ENCODE measurements around the gene CEMP1. TPM values are rescaled to one million over a fixed set of nuclear protein-coding genes. Genes with fewer than 3 reads are reported as not detected.
A peak's percentile ranks its signal among the peaks of the same experiment; 100 is the strongest.

CEMP1 gene
- polyA plus RNA-seq, 3 donors from 2014 or later: 0.90 to 3.0 (median 3.0) TPM

DNA sequence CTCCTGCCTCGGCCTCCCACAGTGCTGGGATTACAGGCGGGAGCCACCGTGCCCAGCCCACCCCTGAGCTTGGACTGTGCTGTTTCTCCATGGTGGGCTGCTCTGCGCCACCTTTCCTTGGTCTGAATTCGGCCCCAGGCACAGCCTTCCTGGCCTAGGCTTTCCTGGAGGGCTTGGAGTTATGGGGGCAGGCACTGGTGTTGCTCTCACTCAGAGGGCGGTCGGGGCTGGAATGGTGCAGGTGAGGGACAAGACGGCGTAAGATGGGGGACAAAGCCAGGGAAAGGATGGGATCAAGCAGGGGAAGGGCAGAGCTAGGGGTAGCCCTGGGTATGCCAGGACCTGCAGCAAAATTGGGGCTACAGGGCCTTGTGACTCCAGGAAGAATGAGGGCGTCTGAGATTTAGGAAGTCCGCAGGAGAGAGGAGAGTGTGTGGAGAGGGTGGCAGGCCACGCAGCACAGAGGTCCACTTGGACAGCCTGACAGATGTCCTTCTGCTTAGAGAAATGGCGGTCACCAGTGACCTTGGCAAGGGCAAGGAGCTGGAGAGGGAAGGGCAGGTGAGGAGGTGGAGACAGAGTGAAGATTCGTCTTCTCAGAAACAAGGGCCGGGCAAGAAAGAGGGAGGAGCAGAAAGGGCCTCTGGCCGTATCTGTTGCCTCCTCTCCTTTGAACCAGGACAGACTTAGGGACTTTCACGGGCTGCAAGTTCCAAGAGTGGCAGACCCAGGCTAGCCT is 19.0 kb downstream of the CEMP1 start:
- peaks cover 50 to 53% of the 10 kb centered on the region in 2 donors for H3K4me1 Mint-ChIP-seq
- H3K36me3 Mint-ChIP-seq: peaks cover 0 to 6% (median 0%) of the 10 kb centered on the region in 3 donors
- peaks cover 23 to 33% (median 28%) of the 10 kb centered on the region in 3 donors for H3K27me3 Mint-ChIP-seq (ENCODE audit: low read depth in 3 of 3)
- H3K9me3 Mint-ChIP-seq: no peaks in the 10 kb centered on the region
- no peak for DNase-seq
- H3K4me3 Mint-ChIP-seq: peak overlapping the region; percentile 82 to 91 (median 89)
- peak overlapping the region in 5 of 6 donors; percentile 87 to 94 (median 92) for H3K27ac Mint-ChIP-seq

- Mint-ChIP-seq H3K4me1 (peaks cover 41 to 46% of the 10 kb centered on the region in 2 donors), H3K27ac (peak overlapping the region in 2 of 6 donors; percentile 28 to 35), H3K36me3 (no peaks in the 10 kb centered on the region), H3K4me3 (peak overlapping the region in 1 of 5 donors; percentile 13), H3K27me3 (ENCODE audit: low read depth in 3 of 3) (peaks cover 22 to 31% (median 23%) of the 10 kb centered on the region in 3 donors), H3K9me3 (no peaks in the 10 kb centered on the region)
- DNase-seq: no peak
These were observed 19.9 kb downstream of the CEMP1 start for GRCh38 chr16:2511128-2511800.

DNA sequence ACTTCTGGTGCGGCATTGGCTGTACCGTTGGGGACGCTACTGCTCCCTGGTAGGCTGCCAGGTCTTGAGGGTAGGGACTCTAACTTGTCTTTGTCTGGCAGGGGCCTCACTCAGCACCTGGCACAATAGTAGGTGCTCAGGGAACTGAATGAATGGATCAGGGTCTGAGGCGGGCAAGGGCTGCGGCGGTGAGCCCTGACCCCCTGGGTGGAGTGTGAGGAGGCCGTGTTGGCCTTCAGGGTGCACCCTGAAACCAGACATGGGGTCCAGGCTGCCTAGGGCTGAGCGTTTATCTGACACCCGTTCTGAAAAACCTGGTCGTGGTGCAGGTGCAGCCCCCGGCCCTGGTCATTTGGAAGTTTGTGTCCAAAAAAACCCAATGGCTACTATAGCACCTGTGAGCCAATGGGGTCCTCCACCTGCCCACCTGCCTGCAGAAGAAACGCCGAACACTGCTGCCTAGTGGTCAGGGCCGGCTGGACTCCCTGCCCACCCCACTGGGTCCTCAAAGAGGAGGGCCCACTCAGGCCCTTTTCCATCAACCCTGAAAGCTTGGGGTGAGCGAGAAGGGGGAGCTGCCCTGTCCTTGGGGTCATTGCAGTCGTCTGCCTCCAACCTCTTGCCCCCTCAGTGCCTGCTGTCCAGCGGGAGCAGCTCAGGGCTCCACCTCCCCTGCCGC is 22.3 kb downstream of the CEMP1 start:
- Mint-ChIP-seq H3K9me3 (no peaks in the 10 kb centered on the region), H3K36me3 (no peaks in the 10 kb centered on the region), H3K27ac (peak overlapping the region in 2 of 6 donors; percentile 10 to 84), H3K4me1 (peaks cover 24 to 29% of the 10 kb centered on the region in 2 donors), H3K4me3 (no peak overlapping the region), H3K27me3 (ENCODE audit: low read depth in 3 of 3) (peaks cover 7 to 19% (median 13%) of the 10 kb centered on the region in 3 donors)
- DNase-seq: no peak

DNA sequence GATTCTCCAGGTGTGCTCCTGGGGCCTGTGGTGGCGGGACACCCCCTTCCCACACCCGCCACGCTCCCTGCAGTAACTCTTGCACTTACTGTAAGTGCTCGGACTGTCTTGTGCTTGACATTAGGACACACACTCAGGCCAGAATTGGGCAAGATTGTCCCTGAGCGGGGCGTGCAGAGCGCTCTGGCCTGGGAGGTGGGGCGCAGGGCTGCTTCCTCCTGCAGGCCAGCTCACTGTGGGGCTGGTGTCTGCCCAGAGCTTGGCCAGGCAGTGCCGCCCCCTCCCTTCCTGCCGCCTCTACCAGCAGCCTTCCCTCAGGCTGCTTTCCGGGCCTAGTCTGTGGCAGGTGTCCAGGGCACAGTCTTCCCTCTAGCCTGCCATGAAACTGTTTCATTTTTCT is 23.5 kb downstream of the CEMP1 start:
- peaks cover 16 to 21% of the 10 kb centered on the region in 2 donors for H3K4me1 Mint-ChIP-seq
- H3K27me3 Mint-ChIP-seq (ENCODE audit: low read depth in 3 of 3): peaks cover 2 to 11% (median 4%) of the 10 kb centered on the region in 3 donors
- H3K9me3 Mint-ChIP-seq: no peaks in the 10 kb centered on the region
- H3K4me3 Mint-ChIP-seq: no peak overlapping the region
- DNase-seq: no peak
- peak overlapping the region in 3 of 6 donors; percentile 22 to 55 (median 48) for H3K27ac Mint-ChIP-seq
- H3K36me3 Mint-ChIP-seq: no peaks in the 10 kb centered on the region

- DNase-seq: no peak
- Mint-ChIP-seq H3K27me3 (ENCODE audit: low read depth in 3 of 3) (peaks cover 1 to 10% (median 4%) of the 10 kb centered on the region in 3 donors), H3K36me3 (no peaks in the 10 kb centered on the region), H3K4me3 (no peak overlapping the region), H3K9me3 (no peaks in the 10 kb centered on the region), H3K4me1 (peaks cover 11 to 17% of the 10 kb centered on the region in 2 donors), H3K27ac (peak overlapping the region in 1 of 6 donors; percentile 53)
These were observed 24.1 kb downstream of the CEMP1 start for GRCh38 chr16:2507052-2507659.

DNA sequence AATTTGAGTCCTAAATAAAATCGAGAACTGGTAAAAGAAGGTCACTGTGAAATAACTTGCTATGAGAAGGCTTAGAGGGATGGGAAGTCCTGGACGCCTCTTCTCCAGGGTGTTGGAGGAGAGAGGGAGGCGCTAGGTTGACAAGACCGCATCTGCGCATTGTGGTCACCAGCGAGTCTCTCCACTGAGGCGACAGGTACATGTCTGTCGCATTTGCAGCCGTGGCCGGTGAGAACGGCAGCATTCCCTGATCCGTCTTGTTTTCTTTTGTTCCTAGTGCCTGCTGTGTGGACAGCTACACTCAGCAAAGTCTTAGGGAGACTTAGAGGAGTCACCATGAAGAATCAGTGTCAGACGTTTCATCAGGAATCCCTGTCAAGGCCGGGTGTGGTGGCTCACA is 25.5 kb downstream of the CEMP1 start:
- no peak for DNase-seq
- Mint-ChIP-seq H3K36me3 (no peaks in the 10 kb centered on the region), H3K4me3 (no peak overlapping the region), H3K4me1 (peaks cover 8 to 15% of the 10 kb centered on the region in 2 donors), H3K9me3 (no peaks in the 10 kb centered on the region), H3K27ac (no peak overlapping the region), H3K27me3 (ENCODE audit: low read depth in 3 of 3) (peaks cover 0 to 8% (median 2%) of the 10 kb centered on the region in 3 donors)

- Mint-ChIP-seq H3K9me3 (no peaks in the 10 kb centered on the region), H3K27me3 (ENCODE audit: low read depth in 3 of 3) (peaks cover 0 to 5% (median 0%) of the 10 kb centered on the region in 3 donors), H3K4me1 (peaks cover 0 to 2% of the 10 kb centered on the region in 2 donors), H3K36me3 (peaks cover 3 to 6% (median 6%) of the 10 kb centered on the region in 3 donors), H3K4me3 (no peak overlapping the region), H3K27ac (no peak overlapping the region)
- DNase-seq: no peak
These were observed 29.0 kb downstream of the CEMP1 start for GRCh38 chr16:2501946-2502895.

- Mint-ChIP-seq H3K36me3 (peaks cover 3 to 6% (median 6%) of the 10 kb centered on the region in 3 donors), H3K27me3 (ENCODE audit: low read depth in 3 of 3) (peaks cover 0 to 5% (median 0%) of the 10 kb centered on the region in 3 donors), H3K4me1 (no peaks in the 10 kb centered on the region), H3K27ac (no peak overlapping the region), H3K9me3 (no peaks in the 10 kb centered on the region), H3K4me3 (no peak overlapping the region)
- peak; percentile 73 to 80 (median 75) for DNase-seq
These were observed 30.1 kb downstream of the CEMP1 start for GRCh38 chr16:2500918-2501750.

DNA sequence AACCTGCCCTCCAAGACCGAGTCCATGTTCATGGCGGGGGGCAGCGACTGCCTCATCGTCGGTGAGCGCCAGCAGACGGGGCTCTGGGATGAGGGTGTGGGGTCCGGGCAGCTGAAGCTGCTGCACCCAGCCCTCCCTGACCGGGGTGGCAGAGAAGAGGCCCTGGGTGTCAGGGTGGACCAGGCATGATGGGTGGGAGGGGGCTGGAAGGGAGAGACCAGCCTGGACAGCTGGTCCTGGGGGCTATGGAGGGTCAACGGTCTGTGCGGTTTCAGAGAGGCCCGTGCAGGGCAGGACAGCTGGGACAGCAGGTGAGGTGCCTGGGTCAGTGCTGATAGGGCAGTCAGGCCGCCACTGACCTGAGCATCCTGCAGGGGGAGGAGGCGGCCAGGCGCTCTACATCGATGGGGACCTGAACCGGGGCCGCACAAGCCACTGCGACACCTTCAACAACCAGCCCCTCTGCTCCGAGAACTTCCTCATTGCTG is 30.7 kb downstream of the CEMP1 start:
- no peak for DNase-seq
- no peaks in the 10 kb centered on the region for H3K4me1 Mint-ChIP-seq
- H3K36me3 Mint-ChIP-seq: peaks cover 3 to 6% (median 6%) of the 10 kb centered on the region in 3 donors
- peaks cover 0 to 1% (median 0%) of the 10 kb centered on the region in 3 donors for H3K27me3 Mint-ChIP-seq (ENCODE audit: low read depth in 3 of 3)
- peak overlapping the region in 1 of 6 donors; percentile 64 for H3K27ac Mint-ChIP-seq
- no peaks in the 10 kb centered on the region for H3K9me3 Mint-ChIP-seq
- no peak overlapping the region for H3K4me3 Mint-ChIP-seq

DNA sequence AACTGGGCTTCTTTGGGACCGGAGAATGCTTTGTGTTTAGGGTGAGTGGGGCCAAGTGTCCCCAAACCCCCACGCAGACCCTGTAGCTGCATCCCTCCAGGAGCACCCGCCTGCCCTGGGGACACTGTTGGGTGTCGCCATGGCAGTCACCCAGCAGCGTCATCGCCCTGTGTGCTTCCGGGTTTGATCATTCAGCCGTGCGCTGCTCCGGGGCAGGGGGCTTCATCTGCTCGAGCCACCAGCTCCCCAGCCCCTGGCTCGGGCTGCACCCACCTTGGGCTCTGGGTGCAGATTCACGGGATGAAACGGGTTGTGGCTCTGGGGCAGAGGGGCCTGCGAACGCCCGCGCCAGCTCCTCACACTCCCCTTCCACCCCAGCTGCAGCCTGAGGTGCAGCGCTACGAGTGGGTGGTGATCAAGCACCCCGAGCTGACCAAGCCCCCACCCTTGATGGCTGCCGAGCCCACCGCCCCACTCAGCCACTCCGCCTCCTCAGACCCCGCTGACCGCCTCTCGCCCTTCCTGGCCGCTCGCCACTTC is 31.2 kb downstream of the CEMP1 start:
- Mint-ChIP-seq H3K4me3 (no peak overlapping the region), H3K9me3 (no peaks in the 10 kb centered on the region), H3K27ac (no peak overlapping the region), H3K36me3 (peaks cover 3 to 6% (median 6%) of the 10 kb centered on the region in 3 donors), H3K27me3 (ENCODE audit: low read depth in 3 of 3) (peaks cover 0 to 1% (median 0%) of the 10 kb centered on the region in 3 donors), H3K4me1 (no peaks in the 10 kb centered on the region)
- DNase-seq: no peak

DNA sequence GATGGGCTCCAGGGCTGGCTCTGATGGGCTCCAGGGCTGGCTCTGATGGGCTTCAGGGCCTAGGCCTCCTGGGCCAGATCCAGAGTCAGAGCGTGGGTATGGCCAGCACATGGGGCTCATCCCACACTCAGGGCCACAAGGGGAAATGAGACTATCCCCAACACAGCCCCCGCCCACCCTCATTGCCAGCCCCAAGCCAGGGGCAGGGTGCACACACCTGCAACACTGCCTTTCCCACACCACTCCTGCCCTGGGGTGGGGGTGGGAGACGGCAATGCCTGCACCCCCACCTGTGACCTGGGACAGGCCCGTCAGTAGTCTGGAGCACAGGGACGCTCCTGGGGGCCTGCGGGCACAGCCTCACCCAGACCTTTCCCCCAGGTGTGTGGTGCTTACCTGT is 31.8 kb downstream of the CEMP1 start:
- no peak for DNase-seq
- Mint-ChIP-seq H3K27ac (no peak overlapping the region), H3K4me1 (no peaks in the 10 kb centered on the region), H3K4me3 (no peak overlapping the region), H3K27me3 (ENCODE audit: low read depth in 3 of 3) (peaks cover 0 to 1% (median 0%) of the 10 kb centered on the region in 3 donors), H3K36me3 (peaks cover 3 to 6% (median 6%) of the 10 kb centered on the region in 3 donors), H3K9me3 (no peaks in the 10 kb centered on the region)

All from immature natural killer cell (primary cell).